GM18511 (cell line): ENCODE measurements around the gene SCN3A.

Source experiments
- ATAC-seq: cut with Tn5 transposase; IDR thresholded peaks from one replicate; pipeline ENCODE4 v1.9.1; 2021; ENCODE audit warnings: mild to moderate bottlenecking, moderate library complexity; ENCODE audit not compliant: unreplicated experiment

The SCN3A gene

DNA sequence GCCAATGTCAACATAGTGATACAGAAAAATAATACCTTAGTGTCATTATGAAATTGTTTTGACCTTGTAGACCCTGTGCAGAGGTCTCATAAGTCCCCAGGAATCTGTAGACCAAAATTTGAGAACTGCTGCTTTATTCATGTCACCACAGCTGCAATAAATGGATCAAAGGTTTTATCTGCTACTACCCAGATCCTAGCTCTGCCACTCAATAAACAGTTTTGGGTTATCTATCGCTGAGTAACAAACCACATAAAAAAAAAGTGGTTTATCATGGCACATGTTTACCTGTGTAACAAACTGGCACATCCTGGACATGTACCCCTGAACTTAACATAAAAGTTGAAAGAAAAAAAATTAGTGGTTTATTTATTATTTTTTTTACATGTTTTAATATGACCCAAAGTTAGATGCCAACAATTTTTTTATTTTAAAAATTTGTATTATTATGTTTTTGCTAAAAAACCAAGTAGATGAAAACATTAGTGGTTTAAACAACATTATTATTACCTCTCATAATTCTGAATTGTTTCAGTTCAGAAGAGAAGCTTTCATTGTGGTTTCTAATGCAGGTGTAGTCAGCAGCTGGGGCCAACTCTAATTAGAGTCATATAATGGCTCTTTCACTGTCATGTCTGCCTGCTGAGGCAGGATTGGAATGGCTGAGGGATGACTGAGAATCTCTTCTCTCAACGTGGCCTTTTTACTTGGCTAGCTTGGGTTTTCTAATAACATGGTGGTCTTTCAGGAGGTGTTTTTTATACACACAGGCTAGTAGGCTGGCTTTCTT, 145.2 kb downstream of the SCN3A start:
- ATAC-seq, result no peak

DNA sequence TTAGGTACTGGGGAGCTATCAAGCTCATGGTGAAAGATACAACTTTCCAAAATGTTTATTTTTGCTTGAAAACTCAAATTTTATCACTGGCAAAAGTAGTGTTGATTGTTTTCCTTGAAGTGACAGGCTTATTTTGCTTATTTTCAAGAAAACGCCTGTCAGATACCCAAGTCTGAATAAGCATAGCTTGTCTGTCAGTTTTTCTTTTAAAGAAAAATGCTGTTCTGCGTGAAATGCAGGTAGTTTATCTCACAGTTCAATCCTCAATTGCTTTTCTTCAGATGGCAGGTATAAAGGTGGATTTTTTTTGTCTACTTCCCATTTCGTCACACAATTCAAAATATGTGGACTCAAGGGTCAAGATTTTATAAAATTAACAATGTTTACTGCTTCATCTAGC, 145.9 kb downstream of the SCN3A start:
- ATAC-seq, result no peak

DNA sequence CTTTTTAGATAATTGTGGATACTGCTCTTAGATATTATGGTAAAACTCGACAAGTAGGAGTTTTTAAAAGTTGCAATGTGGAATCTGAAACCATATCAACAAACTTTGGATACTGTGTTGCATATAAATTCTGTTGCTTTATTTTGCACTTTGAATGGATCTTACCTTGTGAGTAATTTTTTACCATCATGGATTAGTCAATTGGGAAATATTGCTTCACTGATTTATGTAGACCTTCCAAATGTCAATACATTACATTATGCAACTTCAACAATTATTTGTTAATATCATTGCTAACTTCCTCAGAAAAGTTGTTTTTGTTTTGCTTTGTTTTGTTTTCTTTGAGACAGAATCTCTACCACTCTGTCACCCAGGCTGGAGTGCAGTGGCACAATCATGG, 146.5 kb downstream of the SCN3A start:
- ATAC-seq, result no peak

DNA sequence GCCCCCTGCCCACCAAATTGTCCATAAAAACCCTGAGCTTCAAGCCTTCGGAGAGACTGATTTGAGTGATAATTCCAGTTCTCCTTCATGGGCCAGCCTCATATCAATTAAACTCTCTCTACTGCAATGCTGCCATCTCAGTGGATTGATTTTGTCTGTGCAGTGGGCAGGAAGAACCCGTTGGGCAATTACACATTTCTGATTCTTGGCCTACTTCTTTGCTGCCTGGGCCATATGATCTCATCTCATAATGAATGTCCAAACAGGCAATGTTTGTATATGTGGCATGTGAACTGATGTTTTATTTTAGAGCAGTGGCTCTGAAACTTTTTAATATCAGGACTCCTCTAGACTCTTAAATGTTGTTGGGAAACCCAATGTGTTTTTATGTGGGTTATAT, 147.3 kb downstream of the SCN3A start:
- ATAC-seq, result no peak

DNA sequence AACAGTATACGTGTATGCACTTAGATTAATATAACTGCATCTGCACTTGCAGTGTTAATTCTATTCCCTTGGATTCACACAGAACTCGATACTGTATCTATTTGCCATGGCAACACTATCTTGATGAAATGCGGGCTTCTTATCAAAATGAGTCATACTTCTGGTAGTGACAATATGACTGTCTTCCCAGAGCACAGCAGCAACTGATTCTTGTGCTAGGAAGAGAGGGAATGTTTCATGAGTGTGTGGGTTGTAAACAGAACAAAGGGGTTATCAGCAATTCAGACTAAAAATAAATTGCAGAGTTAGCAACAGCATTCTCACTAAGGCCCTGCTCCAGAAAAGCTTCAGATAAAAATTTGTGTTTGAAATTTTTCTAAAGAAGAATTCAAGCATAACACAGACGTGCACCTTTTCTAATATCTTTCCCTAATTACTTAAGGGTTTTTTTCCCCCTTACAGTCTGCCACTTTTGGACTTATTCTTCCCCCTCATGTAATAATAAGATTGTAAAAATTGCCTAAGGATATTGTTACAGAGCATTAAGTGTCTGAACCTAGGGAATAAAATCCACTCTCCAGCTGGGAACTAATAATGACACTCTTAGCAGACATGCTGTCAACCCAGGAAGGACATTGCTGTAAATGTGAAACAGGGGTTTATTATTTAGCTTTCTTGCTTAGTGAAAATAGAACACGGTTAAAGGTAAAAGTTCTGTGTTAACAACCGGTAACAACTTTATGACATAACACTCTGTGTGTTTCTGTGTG, 148.6 kb downstream of the SCN3A start:
- ATAC-seq, result no peak

DNA sequence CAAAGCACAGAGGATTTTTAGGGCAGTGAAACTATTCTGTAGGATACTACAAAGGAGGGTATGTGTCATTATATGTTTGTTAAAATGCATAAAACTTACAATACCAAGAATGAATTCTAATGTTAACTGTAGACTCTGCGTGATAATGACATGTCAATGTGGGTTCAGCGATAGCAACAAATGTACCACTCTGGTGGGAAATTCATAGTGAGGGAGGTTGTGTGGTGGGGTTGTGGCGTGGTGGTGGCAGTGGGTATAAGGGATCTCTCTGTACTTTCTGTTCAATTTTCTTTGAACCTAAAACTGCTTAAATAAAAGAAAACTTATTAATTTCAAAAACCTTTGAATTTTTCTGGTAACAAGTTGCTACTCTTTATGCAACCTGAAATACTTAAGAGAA, 149.2 kb downstream of the SCN3A start:
- no peak for ATAC-seq

DNA sequence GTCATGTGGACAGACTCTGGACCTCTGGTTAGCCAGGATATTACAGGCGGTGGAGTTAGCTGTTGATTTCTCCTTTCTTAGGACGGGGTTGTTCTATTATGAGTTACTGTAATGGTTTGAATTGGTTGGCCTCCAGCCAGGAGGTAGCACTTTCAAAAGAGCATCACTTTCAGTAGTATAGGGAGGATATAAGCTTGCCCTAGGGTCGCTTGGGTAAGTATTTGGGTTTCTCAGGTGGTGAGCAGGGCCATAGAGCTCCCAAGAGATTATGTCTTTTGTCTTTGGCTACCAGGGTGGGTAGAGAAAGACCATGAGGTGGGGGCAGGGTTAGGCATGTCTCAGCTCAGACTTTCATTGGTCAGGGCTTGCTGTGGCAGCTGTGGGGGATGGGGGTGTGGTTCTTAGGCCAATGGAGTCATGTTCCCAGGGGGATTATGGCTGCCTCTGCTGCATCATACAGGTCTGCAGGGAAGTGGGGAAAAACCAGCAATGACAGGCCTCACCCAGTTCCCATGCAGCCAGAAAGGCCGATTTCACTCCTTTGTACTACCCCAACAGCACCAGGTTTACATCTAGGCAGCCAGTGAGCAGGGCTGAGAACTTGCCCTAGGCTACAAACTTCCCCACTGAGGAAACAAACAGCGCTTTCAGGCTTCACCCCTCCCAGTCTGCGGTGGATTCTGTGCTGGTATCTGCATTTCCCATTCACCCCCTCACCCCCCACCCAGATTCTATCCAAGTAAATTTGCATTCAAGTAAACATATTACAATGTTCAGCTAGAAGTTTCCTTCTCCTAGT, 159.1 kb downstream of the SCN3A start:
- no peak for ATAC-seq
